Brain microvascular endothelial cell (primary cell): ENCODE measurements around the gene STAT5A.

Experiments
- DNase-seq: peaks from one replicate; pipeline ENCODE4 v3.0.0-alpha.2; 2020
- H3K27ac ChIP-seq: fragments of 250-450 bp; sonication (Bioruptor Pico); 2 replicates; pipeline ENCODE4 v1.5.1; 2020; ENCODE audit warnings: mild to moderate bottlenecking, moderate library complexity
- H3K27me3 ChIP-seq: fragments of 250-450 bp; sonication (Bioruptor Pico); replicated peaks from 2 replicates; pipeline ENCODE4 v1.5.1; 2020; ENCODE audit warnings: mild to moderate bottlenecking
- H3K36me3 ChIP-seq: fragments of 250-450 bp; sonication (Bioruptor Pico); replicated peaks from 2 replicates; pipeline ENCODE4 v1.5.1; 2020; ENCODE audit warnings: mild to moderate bottlenecking
- H3K4me3 ChIP-seq: 2 replicates; pipeline ENCODE4 v1.5.1; 2011; ENCODE audit warnings: low read depth, mild to moderate bottlenecking, control low read depth, low read length, moderate library complexity
- in situ Hi-C: cut with HindIII; loops from 2 replicates; pipeline ENCODE4 v1.10.0; 2017; ENCODE audit warnings: low sequenced_read_pairs, low pct_ligation_motif_present
- TF ChIP-seq, protein P1 (sequence below): IDR thresholded peaks from 2 replicates; pipeline ENCODE4 v1.5.1; 2011; ENCODE audit warnings: low read depth, mild to moderate bottlenecking, moderate library complexity, low read length, control low read depth, inconsistent platforms; ENCODE audit errors: missing control alignments

STAT5A gene

DNA sequence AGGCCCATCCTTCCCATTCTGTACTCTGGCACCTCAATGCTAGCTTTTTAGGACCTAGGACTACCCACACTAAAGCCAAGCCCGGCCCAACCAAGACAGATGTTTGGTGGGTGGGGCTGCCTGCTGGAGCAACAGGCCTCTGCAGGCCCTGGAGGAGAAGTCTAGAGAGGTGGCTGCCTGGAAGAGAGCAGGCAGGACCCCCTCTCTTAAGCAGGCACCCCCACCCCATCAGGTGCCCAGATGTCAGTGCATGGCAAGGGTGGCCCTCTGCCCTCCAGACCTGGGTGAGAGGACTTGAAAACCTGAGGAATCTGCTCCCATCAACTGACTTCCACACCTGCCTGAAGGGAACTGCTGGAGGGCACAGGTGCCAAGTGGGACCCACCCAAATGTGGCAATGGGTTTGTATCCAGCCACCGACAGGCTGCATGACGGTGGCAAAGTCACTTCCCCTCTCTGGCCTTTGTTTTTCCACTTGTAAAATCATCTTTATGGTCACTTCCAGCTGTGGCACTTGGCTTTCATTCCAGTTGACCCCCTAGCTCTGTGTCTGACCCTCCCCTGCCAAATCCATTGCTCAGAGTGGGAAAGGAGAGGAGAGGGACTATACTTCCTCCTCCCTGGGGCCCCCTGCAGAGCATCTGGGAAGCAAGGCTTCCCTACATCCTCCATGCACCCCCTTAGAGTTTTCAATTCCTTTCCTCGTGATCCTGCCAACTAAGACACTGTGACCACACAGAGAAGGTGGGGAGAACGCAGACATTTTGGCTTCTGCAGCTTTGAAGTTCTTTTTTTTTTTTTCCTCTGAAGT lies 1.7 kb upstream of the STAT5A start:
- TF ChIP-seq, protein P1, sequence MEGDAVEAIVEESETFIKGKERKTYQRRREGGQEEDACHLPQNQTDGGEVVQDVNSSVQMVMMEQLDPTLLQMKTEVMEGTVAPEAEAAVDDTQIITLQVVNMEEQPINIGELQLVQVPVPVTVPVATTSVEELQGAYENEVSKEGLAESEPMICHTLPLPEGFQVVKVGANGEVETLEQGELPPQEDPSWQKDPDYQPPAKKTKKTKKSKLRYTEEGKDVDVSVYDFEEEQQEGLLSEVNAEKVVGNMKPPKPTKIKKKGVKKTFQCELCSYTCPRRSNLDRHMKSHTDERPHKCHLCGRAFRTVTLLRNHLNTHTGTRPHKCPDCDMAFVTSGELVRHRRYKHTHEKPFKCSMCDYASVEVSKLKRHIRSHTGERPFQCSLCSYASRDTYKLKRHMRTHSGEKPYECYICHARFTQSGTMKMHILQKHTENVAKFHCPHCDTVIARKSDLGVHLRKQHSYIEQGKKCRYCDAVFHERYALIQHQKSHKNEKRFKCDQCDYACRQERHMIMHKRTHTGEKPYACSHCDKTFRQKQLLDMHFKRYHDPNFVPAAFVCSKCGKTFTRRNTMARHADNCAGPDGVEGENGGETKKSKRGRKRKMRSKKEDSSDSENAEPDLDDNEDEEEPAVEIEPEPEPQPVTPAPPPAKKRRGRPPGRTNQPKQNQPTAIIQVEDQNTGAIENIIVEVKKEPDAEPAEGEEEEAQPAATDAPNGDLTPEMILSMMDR: no peak

DNA sequence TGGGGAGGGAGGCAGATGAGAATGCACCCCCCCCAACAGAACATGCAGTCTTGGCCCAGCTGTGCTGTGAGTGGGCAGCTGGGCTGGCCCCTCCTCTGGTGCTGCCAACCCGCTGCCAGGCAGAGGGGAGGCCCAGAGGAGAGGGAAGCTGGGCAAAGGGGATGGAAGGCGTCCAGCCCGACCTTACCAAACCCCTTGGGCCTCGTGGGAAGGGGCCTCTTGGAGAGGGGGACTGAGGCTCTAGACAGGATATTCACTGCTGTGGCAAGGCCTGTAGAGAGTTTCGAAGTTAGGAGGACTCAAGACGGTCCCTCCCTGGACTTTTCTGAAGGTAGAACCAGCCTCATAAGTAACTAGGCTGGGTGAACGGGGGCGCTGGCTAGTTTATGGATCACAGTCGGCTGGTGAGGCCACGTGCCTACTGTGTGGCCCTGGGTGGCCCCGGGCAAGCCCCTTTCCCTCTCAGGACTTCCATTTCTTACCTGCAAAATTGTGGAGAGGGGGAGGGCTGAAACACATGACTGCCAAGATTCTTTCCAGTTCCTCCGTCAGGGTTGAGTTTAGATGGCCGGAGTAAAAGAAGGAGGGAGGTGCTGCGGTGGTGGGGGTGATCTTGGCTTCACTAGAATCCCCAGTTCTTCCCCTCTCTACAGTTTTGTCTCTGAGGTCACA lies 857 bp upstream of the STAT5A start:
- TF ChIP-seq, protein P1: no peak

More for the DNA sequence above, 1.7 kb upstream of the STAT5A start:
- H3K36me3 ChIP-seq: no peaks in the 10 kb centered on the region
- H3K27ac ChIP-seq: no peak overlapping the region
- in situ Hi-C loops: no loop called here
- DNase-seq: no peak
- no peaks in the 10 kb centered on the region for H3K27me3 ChIP-seq
- no peak overlapping the region for H3K4me3 ChIP-seq

GRCh38 chr17:42288803-42289610 lies 709 bp downstream of the STAT5A start:
- Histone ChIP-seq H3K4me3 (peak overlapping the region; percentile 41), H3K36me3 (no peaks in the 10 kb centered on the region), H3K27me3 (no peaks in the 10 kb centered on the region), H3K27ac (no peak overlapping the region)
- DNase-seq: no peak
- TF ChIP-seq, protein P1: no peak
- in situ Hi-C loops: no loop called here

More for the DNA sequence above, 857 bp upstream of the STAT5A start:
- Histone ChIP-seq H3K27me3 (no peaks in the 10 kb centered on the region), H3K4me3 (peak overlapping the region; percentile 41), H3K36me3 (no peaks in the 10 kb centered on the region), H3K27ac (no peak overlapping the region)
- in situ Hi-C loops: no loop called here
- DNase-seq: no peak

GRCh38 chr17:42289611-42290181 lies 1.4 kb downstream of the STAT5A start:
- TF ChIP-seq, protein P1: no peak
- Histone ChIP-seq H3K4me3 (no peak overlapping the region), H3K27me3 (no peaks in the 10 kb centered on the region), H3K27ac (no peak overlapping the region), H3K36me3 (no peaks in the 10 kb centered on the region)
- in situ Hi-C loops: no loop called here
- DNase-seq: no peak

DNA sequence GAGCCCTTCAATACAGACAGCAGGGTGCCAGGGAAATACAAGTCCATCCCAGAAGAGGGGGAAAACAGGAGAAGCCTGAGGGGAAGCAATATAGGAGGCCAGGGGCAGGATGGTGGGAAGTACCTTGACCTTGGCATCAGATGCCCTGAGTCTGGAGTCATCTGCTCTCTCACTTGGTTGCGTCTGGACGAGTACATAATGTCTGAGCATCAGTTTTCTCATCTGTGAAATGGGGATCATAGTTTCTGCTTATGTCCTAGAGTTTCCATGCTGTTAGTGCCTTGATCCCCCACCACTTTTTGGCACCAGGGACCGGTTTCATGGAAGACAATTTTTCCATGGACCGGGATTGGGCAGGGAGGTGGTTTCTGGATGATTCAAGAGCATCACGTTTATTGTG lies 2.3 kb downstream of the STAT5A start:
- DNase-seq: no peak
- Histone ChIP-seq H3K4me3 (no peak overlapping the region), H3K36me3 (no peaks in the 10 kb centered on the region), H3K27me3 (no peaks in the 10 kb centered on the region), H3K27ac (no peak overlapping the region)
- TF ChIP-seq, protein P1: no peak
- in situ Hi-C loops: no loop called here
